ENCODE results near the gene TEX261.
"Not testable (repeated sequence)": the region's sequence is repeated elsewhere in the genome, so short reads cannot be mapped to it uniquely, and the experiment has no call there.

TEX261 gene

GRCh38 chr2:70994699-70995425 is at the start of gene TEX261:
Gene TEX261 (minus strand): TSS chr2:70994873. CDS start chr2:70994757, 116 bp downstream.
- peak; percentile 88 to 91 for DNase-seq (ENCODE audit: low read depth in 2 of 2)

GRCh38 chr2:71043531-71044407 is 49.1 kb upstream of the TEX261 start:
- no peak for DNase-seq (ENCODE audit: low read depth in 2 of 2)

- no peak for DNase-seq (ENCODE audit: low read depth in 2 of 2)
These were observed 47.6 kb upstream of the TEX261 start for GRCh38 chr2:71042287-71042686.

GRCh38 chr2:71036296-71036695 is 41.6 kb upstream of the TEX261 start:
- not testable (repeated sequence) for DNase-seq (ENCODE audit: low read depth in 2 of 2)

- DNase-seq (ENCODE audit: low read depth in 2 of 2): peak; percentile 48 to 70
These were observed 29.0 kb upstream of the TEX261 start for GRCh38 chr2:71023553-71024243.

- DNase-seq (ENCODE audit: low read depth in 2 of 2): not testable (repeated sequence)
These were observed 26.7 kb upstream of the TEX261 start for GRCh38 chr2:71021394-71021793.

- not testable (repeated sequence) for DNase-seq (ENCODE audit: low read depth in 2 of 2)
These were observed 25.3 kb upstream of the TEX261 start for GRCh38 chr2:71019989-71020388.

GRCh38 chr2:71018625-71019024 is 24.0 kb upstream of the TEX261 start:
- no peak for DNase-seq (ENCODE audit: low read depth in 2 of 2)

GRCh38 chr2:71011786-71012185 is 17.1 kb upstream of the TEX261 start:
- DNase-seq (ENCODE audit: low read depth in 2 of 2): not testable (repeated sequence)

GRCh38 chr2:71008342-71008741 is 13.7 kb upstream of the TEX261 start:
- no peak for DNase-seq (ENCODE audit: low read depth in 2 of 2)

GRCh38 chr2:71006955-71007799 is 12.5 kb upstream of the TEX261 start:
- no peak for DNase-seq (ENCODE audit: low read depth in 2 of 2)

GRCh38 chr2:71006323-71006722 is 11.7 kb upstream of the TEX261 start:
- DNase-seq (ENCODE audit: low read depth in 2 of 2): no peak

GRCh38 chr2:71005271-71006202 is 10.9 kb upstream of the TEX261 start:
- DNase-seq (ENCODE audit: low read depth in 2 of 2): no peak

GRCh38 chr2:71004857-71005256 is 10.2 kb upstream of the TEX261 start:
- DNase-seq (ENCODE audit: low read depth in 2 of 2): no peak

GRCh38 chr2:71003966-71004755 is 9.5 kb upstream of the TEX261 start:
- DNase-seq (ENCODE audit: low read depth in 2 of 2): no peak

- DNase-seq (ENCODE audit: low read depth in 2 of 2): no peak
These were observed 8.7 kb upstream of the TEX261 start for GRCh38 chr2:71003396-71003795.

GRCh38 chr2:71001981-71002570 is 7.4 kb upstream of the TEX261 start:
- DNase-seq (ENCODE audit: low read depth in 2 of 2): no peak

- DNase-seq (ENCODE audit: low read depth in 2 of 2): no peak
These were observed 6.9 kb upstream of the TEX261 start for GRCh38 chr2:71001592-71001927.
